CD14-positive monocyte (primary cell): ENCODE data around the gene NELL1. TPM values are rescaled to one million over a fixed set of nuclear protein-coding genes. Genes with fewer than 3 reads are reported as not detected.

Experiments used
- DNase-seq, 3 donors: peaks; one replicate each; pipeline ENCODE4 v3.0.0-alpha.2; 2011 to 2022
- H2AFZ ChIP-seq: 2 replicates; pipeline ENCODE4 v1.6.0; 2012; ENCODE audit warnings: mild to moderate bottlenecking, low read depth, low read length, inconsistent platforms; ENCODE audit not compliant: insufficient read depth, poor library complexity, severe bottlenecking
- H3K27ac ChIP-seq, 2 donors: 1 replicate in 1 of 2; 2 replicates in 1 of 2; pipeline ENCODE4 v1.5.1; 2012 to 2013; ENCODE audit warnings: low read length in 2 of 2, control low read depth in 1 of 2, inconsistent platforms in 1 of 2, low read depth in 1 of 2, mild to moderate bottlenecking in 1 of 2
- H3K27me3 ChIP-seq, 2 donors: one replicate each; pipeline versions ENCODE4 v1.6.0 to v1.6.1; 2011 to 2013; ENCODE audit warnings: low read length in 2 of 2; ENCODE audit not compliant: control insufficient read depth in 2 of 2, insufficient read depth in 2 of 2
- H3K36me3 ChIP-seq, 2 donors: replicated peaks in 1 of 2; 1 replicate in 1 of 2; 2 replicates in 1 of 2; pipeline versions ENCODE4 v1.5.1 to v1.6.1; 2012 to 2013; ENCODE audit warnings: low read length in 2 of 2, control low read depth in 1 of 2, inconsistent platforms in 1 of 2, mild to moderate bottlenecking in 1 of 2; ENCODE audit not compliant: insufficient read depth in 2 of 2, control insufficient read depth in 1 of 2
- H3K4me1 ChIP-seq, 2 donors: 1 replicate in 1 of 2; 2 replicates in 1 of 2; pipeline versions ENCODE4 v1.5.1 to v1.6.1; 2012 to 2013; ENCODE audit warnings: low read length in 2 of 2, control low read depth in 1 of 2, inconsistent platforms in 1 of 2, mild to moderate bottlenecking in 1 of 2, moderate library complexity in 1 of 2; ENCODE audit not compliant: insufficient read depth in 2 of 2, control insufficient read depth in 1 of 2
- H3K4me2 ChIP-seq: replicated peaks from 2 replicates; pipeline ENCODE3; 2012; ENCODE audit warnings: low read length, moderate library complexity, mild to moderate bottlenecking; ENCODE audit not compliant: poor library complexity, severe bottlenecking; ENCODE audit errors: extremely low read depth
- H3K4me3 ChIP-seq, 3 experiments: fragments of 200-600 bp in 1 of 3; sonication (generic) in 1 of 3; replicated peaks in 1 of 3; 1 replicate in 2 of 3; 2 replicates in 1 of 3; pipeline ENCODE4 v1.5.1; 2011 to 2013; ENCODE audit warnings: low read length in 3 of 3, mild to moderate bottlenecking in 3 of 3, control low read depth in 2 of 3, low read depth in 2 of 3, inconsistent platforms in 1 of 3, moderate library complexity in 1 of 3
- H3K79me2 ChIP-seq: 2 replicates; pipeline ENCODE4 v1.6.0; 2012; ENCODE audit warnings: mild to moderate bottlenecking, control low read depth, inconsistent platforms, low read length, moderate library complexity; ENCODE audit not compliant: insufficient read depth
- H3K9ac ChIP-seq: 2 replicates; pipeline ENCODE4 v1.6.0; 2017; ENCODE audit warnings: low read length, mild to moderate bottlenecking; ENCODE audit not compliant: insufficient read depth, poor library complexity, severe bottlenecking
- H3K9me3 ChIP-seq, 2 donors: replicated peaks in 1 of 2; 1 replicate in 1 of 2; 2 replicates in 1 of 2; pipeline versions ENCODE4 v1.5.1 to v1.6.1; 2012 to 2013; ENCODE audit warnings: low read length in 2 of 2, control low read depth in 1 of 2; ENCODE audit not compliant: control insufficient read depth in 1 of 2, insufficient read depth in 1 of 2
- H4K20me1 ChIP-seq: 2 replicates; pipeline ENCODE4 v1.6.0; 2012; ENCODE audit warnings: mild to moderate bottlenecking, low read length, control low read depth, moderate library complexity; ENCODE audit not compliant: insufficient read depth
- H3K27ac Mint-ChIP-seq, 7 donors: one replicate each; pipeline ENCODE4 v1.8.0; 2020; ENCODE audit warnings: mild to moderate bottlenecking in 7 of 7, mixed read lengths in 7 of 7, moderate library complexity in 6 of 7, inconsistent platforms in 2 of 7
- H3K27me3 Mint-ChIP-seq, 3 donors: one replicate each; pipeline ENCODE4 v1.8.0; 2021 to 2022; ENCODE audit warnings: low read depth in 3 of 3, mild to moderate bottlenecking in 3 of 3, mixed read lengths in 3 of 3, moderate library complexity in 3 of 3, inconsistent platforms in 1 of 3
- H3K36me3 Mint-ChIP-seq, 2 donors: one replicate each; pipeline ENCODE4 v1.8.0; 2020; ENCODE audit warnings: mixed read lengths in 2 of 2, inconsistent platforms in 1 of 2, mild to moderate bottlenecking in 1 of 2
- H3K4me1 Mint-ChIP-seq: one replicate; pipeline ENCODE4 v1.8.0; 2020; ENCODE audit warnings: mild to moderate bottlenecking, mixed read lengths
- H3K4me3 Mint-ChIP-seq, 2 donors: one replicate each; pipeline ENCODE4 v1.8.0; 2020; ENCODE audit warnings: mild to moderate bottlenecking in 2 of 2, mixed read lengths in 2 of 2, moderate library complexity in 1 of 2
- H3K9me3 Mint-ChIP-seq, 7 donors: one replicate each; pipeline ENCODE4 v1.8.0; 2020 to 2022; ENCODE audit warnings: mixed read lengths in 7 of 7, mild to moderate bottlenecking in 6 of 7, moderate library complexity in 6 of 7, inconsistent platforms in 2 of 7
- WGBS: methylation state at CpG from one replicate; pipeline ENCODE4 v1.1.5; 2013; ENCODE audit warnings: missing lambda C conversion rate; ENCODE audit not compliant: insufficient coverage; 5-methylcytosine and 5-hydroxymethylcytosine counted together
- intact Hi-C, 2 donors: fragments of 100-400 bp; cut with micrococcal nuclease; formaldehyde crosslinking; loops; one replicate each; pipeline versions ENCODE4 v1.15.0 to v1.15.1; 2023
- polyA plus RNA-seq, 3 donors: library from polyadenylated mRNA; depleted of rRNA in 1 of 3; unstranded in 2 of 3; stranded (reverse) in 1 of 3; fragments of 300-500 nt in 2 of 3; fragments of >200 nt in 1 of 3; fragmentation: Illumina TruSeq in 2 of 3; gene quantifications; 1 replicate in 2 of 3; 2 replicates in 1 of 3; pipeline ENCODE4 v1.2.3, GENCODE V29; 2012 to 2021
- TF ChIP-seq, protein P1 (sequence below): fragments of 200-600 bp; IDR thresholded peaks from one replicate; pipeline ENCODE4 v1.8.0; 2022; ENCODE audit warnings: antibody characterized with exemption, mild to moderate bottlenecking

NELL1 gene
- polyA plus RNA-seq, 3 donors: not detected

DNA sequence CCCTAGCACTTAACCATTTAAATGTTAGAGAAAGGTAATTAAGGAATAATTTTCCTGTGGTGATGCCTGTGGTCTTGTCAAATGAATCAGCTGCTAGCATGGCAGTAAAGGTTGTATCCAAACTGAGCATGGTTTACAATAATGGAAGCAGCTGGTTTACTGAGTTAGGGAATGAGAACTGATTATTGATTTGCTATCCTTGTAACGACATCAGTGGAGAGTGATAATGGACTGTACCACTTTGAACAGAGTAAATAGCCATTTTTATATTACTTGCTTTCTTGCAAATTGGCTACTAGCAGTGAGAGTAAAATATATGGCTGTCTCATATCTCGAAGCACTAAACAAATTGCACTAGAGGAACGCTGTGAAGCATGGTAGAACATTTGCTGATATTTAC is 934.5 kb downstream of the NELL1 start:
- peaks cover 0 to 2% (median 0%) of the 10 kb centered on the region in 3 donors for H3K27me3 Mint-ChIP-seq

DNA sequence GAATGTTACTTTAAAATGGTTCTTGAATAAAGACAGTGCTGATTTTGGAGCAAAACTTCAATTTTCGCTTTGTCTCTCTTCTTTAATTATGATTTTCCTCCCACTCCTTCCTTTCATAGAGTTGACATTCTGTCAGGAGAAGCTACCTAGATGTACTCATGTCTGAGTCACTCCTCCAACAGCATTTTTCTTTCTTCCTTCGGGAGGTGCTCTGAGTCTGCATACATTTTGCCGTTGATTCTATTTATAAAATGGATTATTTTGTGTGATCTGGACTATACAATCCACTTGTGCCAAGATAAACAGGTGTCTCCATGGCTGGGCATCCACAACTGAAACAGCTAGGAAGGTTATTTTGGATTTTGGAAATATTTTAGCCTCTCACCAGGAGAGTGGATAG is 935.2 kb downstream of the NELL1 start:
- Histone ChIP-seq H3K4me3 (no peak overlapping the region), H3K27me3 (no peaks in the 10 kb centered on the region), H3K79me2 (no peaks in the 10 kb centered on the region), H2AFZ (no peak overlapping the region), H4K20me1 (no peaks in the 10 kb centered on the region), H3K9me3 (no peaks in the 10 kb centered on the region), H3K4me2 (no peak overlapping the region), H3K27ac (no peak overlapping the region), H3K9ac (no peak overlapping the region), H3K36me3 (no peaks in the 10 kb centered on the region), H3K4me1 (no peaks in the 10 kb centered on the region)
- H3K27me3 Mint-ChIP-seq: peaks cover 0 to 2% (median 0%) of the 10 kb centered on the region in 3 donors
- 100% methylated on average over 1 of the region's 3 CpGs for WGBS
- TF ChIP-seq, protein P1, sequence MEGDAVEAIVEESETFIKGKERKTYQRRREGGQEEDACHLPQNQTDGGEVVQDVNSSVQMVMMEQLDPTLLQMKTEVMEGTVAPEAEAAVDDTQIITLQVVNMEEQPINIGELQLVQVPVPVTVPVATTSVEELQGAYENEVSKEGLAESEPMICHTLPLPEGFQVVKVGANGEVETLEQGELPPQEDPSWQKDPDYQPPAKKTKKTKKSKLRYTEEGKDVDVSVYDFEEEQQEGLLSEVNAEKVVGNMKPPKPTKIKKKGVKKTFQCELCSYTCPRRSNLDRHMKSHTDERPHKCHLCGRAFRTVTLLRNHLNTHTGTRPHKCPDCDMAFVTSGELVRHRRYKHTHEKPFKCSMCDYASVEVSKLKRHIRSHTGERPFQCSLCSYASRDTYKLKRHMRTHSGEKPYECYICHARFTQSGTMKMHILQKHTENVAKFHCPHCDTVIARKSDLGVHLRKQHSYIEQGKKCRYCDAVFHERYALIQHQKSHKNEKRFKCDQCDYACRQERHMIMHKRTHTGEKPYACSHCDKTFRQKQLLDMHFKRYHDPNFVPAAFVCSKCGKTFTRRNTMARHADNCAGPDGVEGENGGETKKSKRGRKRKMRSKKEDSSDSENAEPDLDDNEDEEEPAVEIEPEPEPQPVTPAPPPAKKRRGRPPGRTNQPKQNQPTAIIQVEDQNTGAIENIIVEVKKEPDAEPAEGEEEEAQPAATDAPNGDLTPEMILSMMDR: no peak
- no peak overlapping the region for H3K27ac Mint-ChIP-seq
- peaks cover 6% of the 10 kb centered on the region for H3K4me1 Mint-ChIP-seq
- intact Hi-C loops: no loop called here
- H3K9me3 Mint-ChIP-seq: peaks cover 0 to 2% (median 0%) of the 10 kb centered on the region in 7 donors
- H3K4me3 Mint-ChIP-seq: no peak overlapping the region
- no peak for DNase-seq
- no peaks in the 10 kb centered on the region for H3K36me3 Mint-ChIP-seq

More for the DNA sequence above, 934.5 kb downstream of the NELL1 start:
- Mint-ChIP-seq H3K9me3 (peaks cover 0 to 2% (median 0%) of the 10 kb centered on the region in 7 donors), H3K27ac (no peak overlapping the region), H3K4me3 (no peak overlapping the region), H3K36me3 (no peaks in the 10 kb centered on the region), H3K4me1 (peaks cover 4% of the 10 kb centered on the region)
- no peak overlapping the region for H3K9ac ChIP-seq
- H3K27ac ChIP-seq: no peak overlapping the region
- H3K4me3 ChIP-seq: no peak overlapping the region
- TF ChIP-seq, protein P1: no peak
- H3K36me3 ChIP-seq: no peaks in the 10 kb centered on the region
- no peaks in the 10 kb centered on the region for H3K79me2 ChIP-seq
- WGBS: no CpG with 5 or more reads among the region's 3 CpGs
- H4K20me1 ChIP-seq: no peaks in the 10 kb centered on the region
- H3K9me3 ChIP-seq: no peaks in the 10 kb centered on the region
- H3K4me2 ChIP-seq: no peak overlapping the region
- no peaks in the 10 kb centered on the region for H3K27me3 ChIP-seq
- no peak overlapping the region for H2AFZ ChIP-seq
- DNase-seq: no peak
- intact Hi-C loops: no loop called here
- H3K4me1 ChIP-seq: no peaks in the 10 kb centered on the region
